ENCODE data around the gene TEX9. TPM values are rescaled to one million over a fixed set of nuclear protein-coding genes. Genes with fewer than 3 reads are reported as not detected.
"Not testable (repeated sequence)": the region's sequence is repeated elsewhere in the genome, so short reads cannot be mapped to it uniquely, and the experiment has no call there.

Gene TEX9
- total RNA-seq, 1 donor: 12.5 TPM

DNA sequence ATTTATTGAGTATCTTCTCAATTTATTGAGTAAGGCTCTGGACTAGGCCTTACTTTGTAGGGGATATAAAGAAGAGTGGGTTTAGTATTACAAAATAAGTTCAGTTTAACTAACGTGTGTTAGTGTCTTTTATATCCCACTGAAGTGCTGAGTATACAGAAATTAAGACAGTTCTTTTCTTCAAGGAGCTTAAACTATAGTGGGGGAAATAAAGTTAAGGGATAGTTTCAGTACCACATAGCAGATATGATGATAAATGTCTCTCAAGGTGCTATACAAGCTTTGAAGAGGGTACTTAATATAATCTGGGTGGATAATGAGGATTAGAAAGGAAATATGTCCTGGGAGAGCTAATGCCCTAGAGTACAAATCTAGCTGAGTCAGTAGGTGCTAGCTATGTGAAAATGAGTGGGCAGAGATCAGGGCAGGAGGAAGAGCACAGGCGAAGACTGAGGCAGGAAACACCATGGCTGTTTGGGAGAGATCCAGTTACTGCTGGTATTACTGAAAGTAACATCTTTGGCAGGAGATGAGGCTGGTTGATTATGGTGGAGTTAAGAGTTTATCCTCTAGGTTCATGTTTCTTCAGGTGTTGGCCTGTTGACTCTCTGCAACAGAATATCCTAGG is 46.0 kb downstream of the TEX9 start:
- H3K4me3 ChIP-seq (ENCODE audit: low read depth, low read length): no peak overlapping the region
- no peak for DNase-seq (ENCODE audit: low read depth)
- no peak for TF ChIP-seq CTCF (IDR thresholded peaks at IDR 0.05; ENCODE audit: insufficient read depth, low read length)

- not testable (repeated sequence) for DNase-seq (ENCODE audit: low read depth); H3K4me3 ChIP-seq (ENCODE audit: low read depth, low read length)
Observed at GRCh38 chr15:56413114-56413733, 48.0 kb downstream of the TEX9 start.

GRCh38 chr15:56425276-56425675 is 60.0 kb downstream of the TEX9 start:
- TF ChIP-seq CTCF (IDR thresholded peaks at IDR 0.05; ENCODE audit: insufficient read depth, low read length): no peak
- no peak overlapping the region for H3K4me3 ChIP-seq (ENCODE audit: low read depth, low read length)
- no peak for DNase-seq (ENCODE audit: low read depth)

DNA sequence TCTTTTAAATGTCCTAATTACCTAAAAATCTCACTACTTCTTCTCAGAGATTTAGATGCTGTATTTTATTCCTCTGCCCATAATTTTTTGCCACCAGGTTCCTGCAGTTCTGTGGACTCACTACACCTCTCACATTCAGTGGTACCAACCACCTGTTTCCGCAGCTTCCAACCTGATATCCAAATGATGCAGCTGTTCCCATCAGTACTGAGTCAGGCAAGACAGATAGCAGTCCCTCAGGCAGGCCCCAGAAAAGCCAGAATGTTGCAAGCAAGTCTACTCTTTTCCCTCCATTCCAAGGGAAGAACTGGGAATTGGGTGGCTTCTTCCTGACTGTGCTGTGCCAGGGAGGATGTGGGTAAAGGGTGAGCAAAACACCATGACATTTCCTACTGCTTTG is 60.8 kb downstream of the TEX9 start:
- DNase-seq (ENCODE audit: low read depth): no peak
- no peak for TF ChIP-seq CTCF (IDR thresholded peaks at IDR 0.05; ENCODE audit: insufficient read depth, low read length)
- no peak overlapping the region for H3K4me3 ChIP-seq (ENCODE audit: low read depth, low read length)

DNA sequence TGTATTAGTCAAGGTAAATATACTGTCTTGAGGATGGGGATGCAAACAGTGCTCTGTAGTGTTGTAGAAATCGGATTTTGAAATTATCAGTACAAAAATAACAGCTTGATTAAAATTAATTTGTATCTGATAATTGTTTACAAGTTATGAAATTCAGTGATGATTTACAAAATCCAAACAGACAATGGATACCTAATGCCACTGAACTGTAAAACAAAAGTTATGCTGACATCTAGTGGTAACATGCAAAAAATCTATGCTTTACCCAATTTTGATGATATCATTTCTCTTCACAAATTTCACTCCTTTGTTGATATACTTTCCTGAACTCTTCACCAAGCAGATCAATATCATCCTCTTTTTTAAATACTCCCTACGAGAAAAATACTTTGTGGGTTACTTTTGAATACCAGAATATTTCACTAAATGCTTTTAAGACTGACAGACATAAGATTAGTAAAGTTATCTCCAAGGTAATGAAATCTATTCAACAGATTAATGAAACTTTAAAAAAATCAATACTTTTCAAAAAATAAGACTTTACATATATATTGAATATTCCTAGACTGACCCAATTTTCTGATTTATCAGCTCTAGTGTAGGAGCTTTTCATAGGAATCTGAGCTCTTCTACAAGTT is 63.7 kb downstream of the TEX9 start:
- DNase-seq (ENCODE audit: low read depth): peak; percentile 58
- H3K4me3 ChIP-seq (ENCODE audit: low read depth, low read length): no peak overlapping the region
- peak; percentile 52 for TF ChIP-seq CTCF (IDR thresholded peaks at IDR 0.05; ENCODE audit: insufficient read depth, low read length)

DNA sequence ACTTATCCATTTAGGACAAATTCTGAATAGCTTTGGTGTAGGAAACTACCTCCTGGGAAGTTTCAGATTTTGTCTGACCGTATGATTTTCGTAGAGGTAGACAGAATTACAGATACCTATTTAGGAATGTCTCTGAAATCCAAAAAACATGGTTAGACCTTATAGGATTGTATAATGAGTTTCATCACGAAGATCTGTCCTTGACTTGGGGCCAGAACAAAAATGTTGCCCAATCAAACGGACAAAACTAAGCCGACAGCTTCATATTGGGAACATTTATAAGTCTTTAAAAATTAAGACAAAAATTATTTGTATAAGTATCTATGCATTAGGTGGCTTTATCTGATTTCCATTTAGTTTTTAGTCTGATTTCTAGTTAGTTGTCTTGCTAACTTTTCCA is 67.1 kb downstream of the TEX9 start:
- no peak overlapping the region for H3K4me3 ChIP-seq (ENCODE audit: low read depth, low read length)
- DNase-seq (ENCODE audit: low read depth): no peak
- no peak for TF ChIP-seq CTCF (IDR thresholded peaks at IDR 0.05; ENCODE audit: insufficient read depth, low read length)

DNA sequence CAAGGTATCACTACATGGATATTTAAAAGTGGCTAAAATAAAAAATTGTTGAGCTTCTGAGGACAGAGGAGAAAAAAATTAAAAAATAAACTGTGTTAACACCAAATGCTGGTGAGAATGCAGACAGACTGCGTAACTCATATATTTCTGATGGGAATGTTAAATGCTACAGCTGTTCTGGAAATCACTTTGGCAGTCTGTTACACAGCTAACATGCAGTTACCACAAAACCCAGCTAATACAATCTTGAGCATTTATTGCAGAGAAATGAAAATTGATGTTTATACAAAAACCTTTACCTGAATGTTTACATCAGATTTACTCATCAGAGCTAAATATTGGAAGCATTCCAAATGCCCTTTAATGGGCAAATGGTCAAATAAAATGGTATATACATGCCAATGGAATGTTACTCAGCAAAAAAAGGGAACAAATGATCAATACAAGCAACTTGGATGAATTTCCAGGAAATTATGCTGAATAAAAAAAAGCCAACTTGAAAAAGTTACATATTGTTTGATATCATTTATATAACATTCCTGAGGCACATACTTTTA is 75.1 kb downstream of the TEX9 start:
- no peak overlapping the region for H3K4me3 ChIP-seq (ENCODE audit: low read depth, low read length)
- TF ChIP-seq CTCF (IDR thresholded peaks at IDR 0.05; ENCODE audit: insufficient read depth, low read length): no peak
- no peak for DNase-seq (ENCODE audit: low read depth)
